GM21367 (cell line): Measurements from ENCODE around the gene MVP.
A peak's percentile ranks its signal among the peaks of the same experiment; 100 is the strongest.

ENCODE experiments used
- ATAC-seq: cut with Tn5 transposase; IDR thresholded peaks from one replicate; pipeline ENCODE4 v1.9.1; 2021; ENCODE audit not compliant: unreplicated experiment

The MVP gene

GRCh38 chr16:29841631-29842030 lies 21.4 kb downstream of the MVP start:
- no peak for ATAC-seq

- no peak for ATAC-seq
These were observed 22.6 kb downstream of the MVP start for GRCh38 chr16:29842732-29843346.

DNA sequence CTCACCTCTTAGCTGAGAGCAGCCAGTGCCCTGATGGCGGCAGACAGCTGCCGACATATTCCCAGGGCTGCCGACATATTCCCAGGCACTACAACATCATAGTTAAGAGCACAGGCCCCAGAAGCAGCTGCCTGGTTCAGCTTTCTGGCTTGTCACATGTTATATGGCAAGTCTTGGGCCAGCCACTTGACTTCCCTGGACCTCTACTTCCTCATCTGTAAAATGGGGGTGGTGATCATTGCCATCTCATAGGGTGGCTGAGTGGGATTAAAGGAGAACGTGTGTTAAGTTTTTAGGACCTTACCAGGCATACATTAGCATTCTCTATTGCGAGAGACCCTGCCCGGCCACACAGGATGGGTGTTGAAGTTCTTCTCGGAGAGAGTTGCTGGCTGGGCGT lies 23.7 kb downstream of the MVP start:
- no peak for ATAC-seq

DNA sequence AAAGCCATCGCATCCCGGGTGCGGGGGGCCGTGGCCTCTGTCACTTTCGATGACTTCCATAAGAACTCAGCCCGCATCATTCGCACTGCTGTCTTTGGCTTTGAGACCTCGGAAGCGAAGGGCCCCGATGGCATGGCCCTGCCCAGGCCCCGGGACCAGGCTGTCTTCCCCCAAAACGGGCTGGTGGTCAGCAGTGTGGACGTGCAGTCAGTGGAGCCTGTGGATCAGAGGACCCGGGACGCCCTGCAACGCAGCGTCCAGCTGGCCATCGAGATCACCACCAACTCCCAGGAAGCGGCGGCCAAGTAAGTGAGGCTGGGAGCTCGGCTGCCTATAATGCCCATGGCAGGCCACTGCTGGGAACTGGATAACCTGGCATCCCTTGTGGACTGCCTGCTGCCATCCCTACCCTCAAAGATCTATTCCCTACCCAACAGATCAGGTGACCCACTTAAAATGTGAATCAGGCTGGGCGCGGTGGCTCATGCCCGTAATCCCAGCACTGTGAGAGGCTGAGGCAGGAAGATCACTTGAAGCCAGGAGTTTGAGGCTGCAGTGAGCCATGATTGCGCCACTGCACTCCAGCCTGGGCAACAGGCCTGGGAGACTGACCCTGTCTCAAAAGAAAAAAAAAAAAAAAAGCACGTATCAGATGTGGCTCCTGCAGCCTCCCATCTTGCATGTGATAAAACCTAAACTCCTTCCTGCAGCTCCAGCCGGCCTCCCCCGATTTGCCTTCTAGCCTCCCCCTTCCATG lies 24.5 kb downstream of the MVP start:
- ATAC-seq: no peak

- no peak for ATAC-seq
These were observed 25.4 kb downstream of the MVP start for GRCh38 chr16:29845656-29846055.

GRCh38 chr16:29848420-29849297 lies 28.4 kb downstream of the MVP start:
- no peak for ATAC-seq

DNA sequence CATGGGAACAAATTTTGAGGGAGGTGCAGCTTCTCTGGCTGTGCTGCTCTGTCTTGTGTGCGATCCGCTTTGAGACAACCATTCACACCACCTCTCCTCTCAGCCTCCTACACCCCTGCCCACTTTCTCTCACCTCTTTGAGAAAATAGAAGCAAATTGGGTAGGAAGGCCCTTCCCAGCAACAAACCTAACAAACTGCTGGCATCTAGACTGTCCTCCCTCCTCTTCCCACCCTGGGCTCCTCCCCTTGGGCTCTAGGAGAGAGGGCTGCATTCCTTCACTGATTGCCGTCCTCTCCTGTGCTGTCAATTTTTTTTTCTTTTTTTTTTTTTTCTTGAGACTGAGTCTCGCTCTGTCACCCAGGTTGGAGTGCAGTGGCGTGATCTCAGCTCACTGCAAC lies 29.2 kb downstream of the MVP start:
- ATAC-seq: no peak

DNA sequence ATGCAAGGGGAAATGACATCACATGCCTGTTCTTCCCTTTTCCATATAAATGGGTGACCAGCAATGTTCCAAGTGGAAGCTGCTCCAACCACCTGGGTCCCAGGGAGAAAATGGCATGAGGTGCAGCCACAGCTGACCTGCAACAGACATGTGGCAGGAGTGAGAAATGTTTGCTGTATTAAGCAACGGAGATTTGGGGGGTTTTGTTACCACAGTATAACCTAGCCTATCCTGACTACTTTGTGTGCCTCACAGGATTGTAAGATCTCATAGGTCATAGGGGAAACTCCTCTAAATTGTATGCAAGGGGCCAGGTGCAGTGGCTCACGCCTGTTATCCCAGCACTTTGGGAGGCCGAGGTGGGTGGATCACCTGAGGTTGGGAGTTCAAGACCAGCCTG lies 30.7 kb downstream of the MVP start:
- ATAC-seq: no peak

DNA sequence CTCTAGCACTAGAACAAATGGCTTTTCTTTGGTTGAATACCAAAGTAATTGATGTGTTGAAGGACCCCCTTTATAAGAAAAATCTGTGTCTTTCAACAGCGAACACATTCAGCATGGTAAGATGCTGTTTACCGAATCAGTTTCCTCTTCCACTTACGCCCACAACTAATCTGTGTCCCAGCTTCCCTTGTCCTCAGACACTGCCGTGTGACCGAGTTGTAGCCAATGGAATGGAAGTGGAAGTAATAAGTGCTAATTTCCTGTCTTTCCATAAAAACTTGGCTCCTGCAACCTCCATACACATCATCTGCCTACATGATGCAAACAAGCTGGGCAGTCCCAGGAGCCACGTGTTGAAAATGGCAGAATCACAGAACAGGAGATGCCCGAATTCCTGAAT lies 32.4 kb downstream of the MVP start:
- ATAC-seq: no peak

DNA sequence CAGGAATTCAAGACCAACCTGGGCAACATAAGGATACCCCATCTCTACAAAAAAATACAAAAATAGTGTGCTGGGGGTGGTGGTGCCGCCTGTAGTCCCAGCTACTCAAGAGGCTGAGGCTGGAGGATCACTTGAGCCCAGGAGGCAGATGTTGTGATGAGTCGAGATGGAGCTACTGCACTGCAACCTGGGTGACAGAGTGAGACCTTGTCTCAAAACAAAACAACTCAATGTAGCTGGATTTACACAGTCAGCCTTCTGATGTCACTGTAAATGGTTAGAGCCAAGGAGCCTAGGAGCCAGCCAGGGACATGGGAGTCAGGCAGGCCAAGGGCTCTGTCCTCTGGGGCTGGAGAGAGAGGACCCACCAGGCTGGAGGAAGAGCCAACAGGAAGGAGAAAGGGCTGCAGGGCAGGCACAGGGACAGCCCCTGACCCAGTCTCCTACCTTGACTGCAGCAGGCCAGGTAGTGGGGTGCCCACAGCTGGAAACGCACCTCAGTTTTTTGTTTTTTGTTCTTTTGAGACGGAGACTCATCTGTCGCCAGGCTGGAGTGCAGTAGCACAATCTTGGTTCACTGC lies 34.3 kb downstream of the MVP start:
- ATAC-seq: no peak

DNA sequence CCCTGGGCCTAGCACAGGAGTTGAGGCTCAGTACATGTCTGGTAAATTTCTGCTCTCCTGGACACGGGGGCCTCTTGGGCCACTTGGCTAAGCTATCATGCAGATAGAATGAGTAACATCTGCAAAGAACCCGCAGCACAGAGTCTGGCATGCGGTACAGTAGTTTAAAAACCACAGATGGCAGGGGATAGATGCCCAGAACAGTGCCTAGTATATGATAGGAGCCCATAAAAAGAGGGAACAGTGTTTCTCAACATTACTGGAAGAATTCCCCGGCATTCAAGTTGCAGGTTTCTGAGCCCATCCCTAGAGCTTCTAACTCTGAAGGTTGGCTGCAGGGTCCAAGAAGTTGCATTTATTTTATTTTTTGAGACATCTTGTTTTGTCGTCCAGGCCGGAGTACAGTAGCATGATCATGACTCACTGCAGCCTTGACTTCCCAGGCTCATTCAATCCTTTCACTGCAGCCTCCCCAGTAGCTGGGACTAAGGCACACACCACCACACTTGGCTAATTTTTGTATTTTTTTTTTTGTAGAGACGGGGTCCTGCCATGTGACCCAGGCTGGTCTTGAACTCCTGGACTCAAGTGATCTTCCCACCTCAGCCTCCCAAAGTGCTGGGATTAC lies 37.0 kb downstream of the MVP start:
- ATAC-seq: no peak

DNA sequence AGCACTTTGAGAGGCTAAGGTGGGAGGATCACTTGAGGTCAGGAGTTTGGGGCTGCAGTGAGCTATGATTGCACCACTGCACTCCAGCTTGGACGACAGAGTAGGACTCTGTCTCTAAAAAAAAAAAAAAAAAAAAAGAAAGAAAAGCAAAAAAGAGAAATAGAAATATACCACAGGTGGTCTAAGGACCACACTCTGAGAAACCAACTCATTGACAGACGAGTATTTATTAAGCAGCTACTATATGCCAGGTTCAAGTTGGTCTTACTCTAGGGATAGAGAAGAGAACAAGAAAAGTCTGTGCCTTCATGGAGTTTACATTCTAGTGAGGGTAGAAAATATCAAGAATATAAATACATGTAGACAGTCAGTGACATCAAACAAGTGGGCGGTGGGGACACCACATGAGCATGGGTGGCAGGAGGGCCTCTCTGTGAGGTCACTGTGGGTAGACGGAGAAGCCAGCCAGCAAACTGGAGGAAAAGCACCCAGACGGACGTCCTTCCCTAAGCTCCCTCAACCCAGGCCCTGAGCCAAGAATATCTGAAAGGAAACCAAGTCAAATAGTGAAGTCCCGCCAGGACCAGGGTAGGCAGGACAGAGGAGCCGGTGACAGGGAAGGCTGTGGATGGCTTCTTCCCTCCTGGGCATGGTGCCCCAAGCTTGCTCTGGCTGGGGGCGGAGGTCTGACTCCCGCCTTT lies 38.0 kb downstream of the MVP start:
- ATAC-seq: no peak

DNA sequence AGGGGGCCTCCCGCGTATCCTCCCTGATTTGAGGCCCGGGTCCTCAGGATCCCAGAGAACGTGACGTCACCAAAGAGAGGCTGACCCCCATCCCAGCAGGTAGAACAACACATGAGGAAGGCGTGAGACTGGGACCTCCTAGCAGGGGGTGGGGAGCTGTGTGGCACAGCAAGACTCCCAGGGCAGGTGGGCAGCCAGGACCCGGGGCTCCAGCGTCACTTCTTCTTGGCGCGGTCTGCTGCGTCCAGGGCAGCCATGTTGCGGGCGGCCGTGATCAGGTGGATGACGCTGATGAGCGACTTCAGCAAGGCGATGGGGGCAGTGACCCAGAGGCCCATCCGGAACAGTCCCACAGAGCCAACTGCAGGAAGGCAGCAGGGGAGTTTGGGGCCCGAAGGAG lies 38.7 kb downstream of the MVP start:
- ATAC-seq: no peak

- no peak for ATAC-seq
These were observed 40.0 kb downstream of the MVP start for GRCh38 chr16:29860218-29860617.

DNA sequence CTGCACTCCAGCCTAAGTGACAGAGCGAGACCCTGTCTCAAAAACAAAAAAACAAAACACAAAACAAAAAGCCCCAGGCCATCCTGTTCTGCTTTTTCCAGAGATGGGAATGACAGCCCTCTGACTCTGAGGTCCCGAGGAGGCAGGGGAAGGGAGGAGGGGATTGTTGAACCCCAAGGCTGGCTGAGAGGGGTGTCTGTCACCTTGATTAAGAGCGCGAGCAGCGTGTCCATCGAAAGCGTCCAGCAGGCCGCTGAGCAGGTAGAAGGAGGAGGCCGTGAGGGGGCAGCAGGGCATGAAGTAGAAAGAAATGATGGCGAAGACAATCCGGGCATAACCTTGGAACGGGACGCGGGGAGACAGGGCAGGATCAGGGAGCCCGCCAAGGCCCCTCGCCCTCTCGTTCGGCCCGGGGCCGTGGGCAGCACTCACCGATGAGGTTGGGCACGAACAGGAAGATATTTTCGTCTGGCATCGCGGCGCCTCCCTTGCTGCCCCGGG lies 42.2 kb downstream of the MVP start:
- no peak for ATAC-seq

DNA sequence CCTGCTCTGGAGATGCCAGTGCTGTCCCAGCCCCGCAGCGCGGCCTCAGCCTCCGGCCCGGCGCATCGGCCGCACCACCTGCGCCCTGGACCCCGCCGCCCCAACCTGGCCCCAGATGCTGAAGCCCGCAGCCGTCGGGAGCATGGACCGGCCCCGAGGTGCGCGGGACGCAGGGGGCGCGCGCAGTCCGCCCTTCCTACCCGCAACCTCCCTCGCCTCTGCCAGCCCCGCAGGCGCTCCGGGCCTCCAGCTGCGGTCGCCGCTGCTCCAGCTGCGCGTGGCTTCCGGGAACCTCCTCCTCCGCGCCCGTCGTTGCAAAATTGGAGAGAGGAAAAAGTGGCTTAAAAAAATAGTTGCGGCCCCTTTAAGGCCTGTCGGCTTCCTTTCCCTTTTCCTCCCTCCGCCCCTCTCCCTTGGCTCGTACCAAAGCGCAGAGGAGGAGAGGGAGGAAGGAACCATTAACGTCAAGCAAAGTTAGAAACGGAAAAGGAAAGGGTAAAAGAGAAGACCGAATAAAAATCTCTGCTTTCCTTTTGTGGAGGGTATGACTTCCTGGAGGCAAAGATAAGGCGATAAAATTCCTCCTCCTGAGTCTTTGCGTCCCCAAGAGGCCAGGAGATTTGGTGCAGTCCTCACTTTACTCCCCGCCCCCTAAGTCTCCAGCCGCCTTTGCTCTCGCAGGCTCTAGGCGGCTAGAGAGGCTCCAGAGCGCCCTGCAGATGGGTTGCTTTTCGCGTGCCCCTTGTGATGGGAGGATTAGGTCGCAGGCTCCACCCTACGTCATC lies 42.8 kb downstream of the MVP start, which contains the start of gene CDIPT:
Gene CDIPT (minus strand): TSS at position 343 of the 785 bp plus-strand sequence. CDS start 369 bp downstream, outside the sequence.
- ATAC-seq: peak; percentile 71

- ATAC-seq: no peak
These were observed 43.4 kb downstream of the MVP start for GRCh38 chr16:29863669-29863984.

GRCh38 chr16:29864205-29864604 lies 43.9 kb downstream of the MVP start:
- ATAC-seq: no peak

DNA sequence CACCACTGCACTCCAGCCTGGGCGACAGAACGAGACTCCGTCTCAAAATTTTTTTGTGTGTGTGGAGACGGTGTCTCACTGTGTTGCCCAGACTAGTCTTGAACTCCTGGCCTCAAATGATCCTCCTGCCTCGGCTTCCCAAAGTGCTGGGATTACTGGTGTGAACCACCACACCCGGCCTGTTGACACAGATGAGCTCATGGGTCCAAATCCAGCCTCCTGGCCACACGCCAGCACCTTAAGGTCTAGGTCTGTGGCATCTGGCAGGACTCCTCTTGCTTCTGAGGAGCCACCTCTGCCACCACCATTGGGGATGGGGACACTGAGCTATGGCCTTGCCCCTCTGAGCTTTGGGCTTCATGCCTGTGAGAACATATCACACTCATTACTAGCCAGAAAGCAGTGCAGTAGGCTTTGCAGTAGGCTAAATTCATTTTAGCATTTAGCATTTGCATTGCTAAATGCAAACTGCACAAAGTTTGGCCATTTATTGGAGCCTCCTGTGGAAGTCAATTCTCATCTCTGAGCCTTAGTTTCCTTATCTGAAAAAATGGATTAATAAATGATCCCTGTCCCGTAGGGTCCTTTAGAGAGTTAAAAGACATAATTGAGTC lies 48.2 kb downstream of the MVP start:
- no peak for ATAC-seq
